H1 (cell line): Measurements from ENCODE around the gene SLC22A3. TPM values are rescaled to one million over a fixed set of nuclear protein-coding genes. Genes with fewer than 3 reads are reported as not detected.
A peak's percentile ranks its signal among the peaks of the same experiment; 100 is the strongest.

Source experiments
- CTCF ChIA-PET: fragments of 300-600 bp; sonication (Branson Sonifier 250); formaldehyde crosslinking; loops from one replicate; lab custom pipeline; 2021; ENCODE audit not compliant: partially characterized antibody; lab: Charles Lee
- POLR2A ChIA-PET: fragments of 300-600 bp; sonication (Branson Sonifier 250); formaldehyde crosslinking; loops from one replicate; lab custom pipeline; 2021; ENCODE audit warnings: inconsistent platforms; ENCODE audit not compliant: partially characterized antibody; lab: Charles Lee
- DNase-seq, 2 experiments: peaks; one replicate each; pipeline versions ENCODE4 v3.0.0 to v3.0.0-alpha.2; 2010 to 2022; ENCODE audit warnings: low spot score in 2 of 2, low read depth in 1 of 2, mixed read lengths in 1 of 2
- FAIRE-seq: peaks from 2 replicates; lab custom pipeline; 2011; peaks lifted over from hg19 to GRCh38; lab: Jason Lieb, UNC
- H2AFZ ChIP-seq: 2 replicates; pipeline ENCODE4 v1.8.1; 2012; ENCODE audit warnings: low read length, inconsistent platforms
- H2AK5ac ChIP-seq: 2 replicates; pipeline ENCODE4 v1.6.1; 2013; ENCODE audit warnings: low read depth, low read length
- H2BK120ac ChIP-seq: replicated peaks from 2 replicates; pipeline ENCODE3; 2013; ENCODE audit warnings: low read depth, low read length, inconsistent platforms
- H2BK12ac ChIP-seq: 2 replicates; pipeline ENCODE4 v1.6.1; 2013; ENCODE audit warnings: low read depth, low read length
- H2BK15ac ChIP-seq: 2 replicates; pipeline ENCODE4 v1.6.1; 2013; ENCODE audit warnings: low read length
- H2BK20ac ChIP-seq: 2 replicates; pipeline ENCODE4 v1.6.1; 2013; ENCODE audit warnings: low read length
- H2BK5ac ChIP-seq: 2 replicates; pipeline ENCODE4 v1.6.1; 2013; ENCODE audit warnings: low read depth, low read length
- H3K14ac ChIP-seq: 2 replicates; pipeline ENCODE4 v1.6.1; 2013; ENCODE audit warnings: inconsistent platforms; ENCODE audit not compliant: insufficient read length
- H3K18ac ChIP-seq: 2 replicates; pipeline ENCODE4 v1.6.1; 2013; ENCODE audit warnings: low read length; ENCODE audit errors: extremely low read depth
- H3K23ac ChIP-seq: 2 replicates; pipeline ENCODE4 v1.6.1; 2013; ENCODE audit warnings: inconsistent platforms; ENCODE audit not compliant: insufficient read length
- H3K23me2 ChIP-seq: 2 replicates; pipeline ENCODE4 v1.6.1; 2013; ENCODE audit warnings: low read depth, low read length
- H3K27ac ChIP-seq: 2 replicates; pipeline ENCODE4 v1.6.1; 2011; ENCODE audit warnings: low read depth, low read length, inconsistent platforms
- H3K27me3 ChIP-seq, 4 experiments: replicated peaks in 1 of 4; 1 replicate in 1 of 4; 2 replicates in 3 of 4; pipeline versions ENCODE4 v1.6.1 to v1.8.1; 2011 to 2013; ENCODE audit warnings: low read length in 3 of 4, mild to moderate bottlenecking in 3 of 4, inconsistent platforms in 2 of 4, mixed read lengths in 2 of 4, moderate library complexity in 1 of 4; ENCODE audit not compliant: control insufficient read depth in 3 of 4, insufficient read depth in 3 of 4; ENCODE audit errors: extremely low read depth in 1 of 4
- H3K36me3 ChIP-seq, 4 experiments: 2 replicates each; pipeline versions ENCODE4 v1.6.1 to v1.8.1; 2011 to 2013; ENCODE audit warnings: mild to moderate bottlenecking in 4 of 4, low read length in 3 of 4, moderate library complexity in 2 of 4, control low read depth in 1 of 4, inconsistent platforms in 1 of 4; ENCODE audit not compliant: insufficient read depth in 4 of 4, control insufficient read depth in 2 of 4
- H3K4ac ChIP-seq: replicated peaks from 2 replicates; pipeline ENCODE3; 2013; ENCODE audit warnings: low read length, low read depth, mixed read lengths, inconsistent platforms; ENCODE audit not compliant: insufficient read length
- H3K4me1 ChIP-seq, 4 experiments: replicated peaks in 1 of 4; 1 replicate in 1 of 4; 2 replicates in 3 of 4; pipeline versions ENCODE4 v1.6.1 to v1.8.1; 2011 to 2013; ENCODE audit warnings: low read length in 3 of 4, inconsistent platforms in 2 of 4, mixed read lengths in 1 of 4; ENCODE audit not compliant: insufficient read depth in 4 of 4, control insufficient read depth in 3 of 4
- H3K4me2 ChIP-seq, 2 experiments: 2 replicates each; pipeline versions ENCODE4 v1.6.1 to v1.8.1; 2011 to 2013; ENCODE audit warnings: low read depth in 2 of 2, low read length in 2 of 2, control low read depth in 1 of 2, inconsistent platforms in 1 of 2, mild to moderate bottlenecking in 1 of 2; ENCODE audit not compliant: insufficient read depth in 1 of 2
- H3K4me3 ChIP-seq, 4 experiments: fragments of 200-600, 300-600 bp in 1 of 4; sonication (generic), shearing (Covaris generic), sonication (Bioruptor Twin) in 1 of 4; 2 replicates each; pipeline versions ENCODE4 v1.5.1 to v1.8.1; 2011 to 2016; ENCODE audit warnings: low read length in 4 of 4, low read depth in 3 of 4, control low read depth in 2 of 4, inconsistent platforms in 2 of 4, mild to moderate bottlenecking in 2 of 4, mixed read lengths in 1 of 4, moderate library complexity in 1 of 4; ENCODE audit not compliant: insufficient read depth in 2 of 4; ENCODE audit errors: extremely low read depth in 1 of 4
- H3K56ac ChIP-seq: replicated peaks from 2 replicates; pipeline ENCODE3; 2013; ENCODE audit warnings: low read depth, mild to moderate bottlenecking, mixed read lengths, low read length, inconsistent platforms; ENCODE audit not compliant: insufficient read length
- H3K79me1 ChIP-seq: 2 replicates; pipeline ENCODE4 v1.6.1; 2013; ENCODE audit warnings: low read depth, low read length, control low read depth
- H3K79me2 ChIP-seq, 2 experiments: 2 replicates each; pipeline versions ENCODE4 v1.6.1 to v1.8.1; 2012 to 2013; ENCODE audit warnings: low read length in 2 of 2, mild to moderate bottlenecking in 2 of 2, inconsistent platforms in 1 of 2; ENCODE audit not compliant: insufficient read depth in 2 of 2, control insufficient read depth in 1 of 2
- H3K9ac ChIP-seq, 4 experiments: replicated peaks in 1 of 4; 1 replicate in 1 of 4; 2 replicates in 3 of 4; pipeline versions ENCODE4 v1.6.1 to v1.8.1; 2011 to 2013; ENCODE audit warnings: low read depth in 3 of 4, low read length in 3 of 4, control low read depth in 2 of 4, mild to moderate bottlenecking in 2 of 4, moderate library complexity in 2 of 4, inconsistent platforms in 1 of 4; ENCODE audit errors: extremely low read depth in 1 of 4
- H3K9me3 ChIP-seq, 2 experiments: 2 replicates each; pipeline versions ENCODE4 v1.6.1 to v1.8.1; 2012 to 2013; ENCODE audit warnings: mild to moderate bottlenecking in 2 of 2, moderate library complexity in 2 of 2, control low read depth in 1 of 2, inconsistent platforms in 1 of 2, low read depth in 1 of 2, low read length in 1 of 2, mixed read lengths in 1 of 2; ENCODE audit not compliant: insufficient read depth in 2 of 2
- H4K20me1 ChIP-seq, 2 experiments: replicated peaks in 1 of 2; 2 replicates each; pipeline versions ENCODE3 to v1.8.1; 2011 to 2013; ENCODE audit warnings: inconsistent platforms in 2 of 2, low read length in 2 of 2, mild to moderate bottlenecking in 1 of 2; ENCODE audit not compliant: insufficient read depth in 2 of 2, control insufficient read depth in 1 of 2
- H4K5ac ChIP-seq: 2 replicates; pipeline ENCODE4 v1.6.1; 2013; ENCODE audit warnings: low read length, low read depth, mixed read lengths, inconsistent platforms; ENCODE audit not compliant: insufficient read length
- H4K8ac ChIP-seq: 2 replicates; pipeline ENCODE4 v1.8.0; 2013; ENCODE audit warnings: mild to moderate bottlenecking, moderate library complexity, low read length, inconsistent platforms; ENCODE audit not compliant: insufficient read depth; ENCODE audit errors: extremely low read depth
- H4K91ac ChIP-seq: replicated peaks from 2 replicates; pipeline ENCODE3; 2013; ENCODE audit warnings: low read length, mixed read lengths, inconsistent platforms; ENCODE audit not compliant: insufficient read length
- BACH1 ChIP-seq: IDR thresholded peaks from 2 replicates; pipeline ENCODE4 v1.6.1; 2012; ENCODE audit warnings: low read length, improper control_type of control experiment
- BCL11A ChIP-seq, 2 experiments: IDR thresholded peaks; one replicate each; pipeline ENCODE4 v1.6.1; 2011; ENCODE audit warnings: low read depth in 2 of 2, low read length in 2 of 2, mild to moderate bottlenecking in 2 of 2
- CHD1 ChIP-seq: IDR thresholded peaks from 2 replicates; pipeline ENCODE4 v1.6.1; 2012; ENCODE audit warnings: low read depth, low read length, improper control_type of control experiment
- EGR1 ChIP-seq: IDR thresholded peaks from 2 replicates; pipeline ENCODE4 v1.6.1; 2011; ENCODE audit warnings: low read depth, low read length, borderline replicate concordance
- GTF2F1 ChIP-seq: IDR thresholded peaks from 2 replicates; pipeline ENCODE4 v1.6.1; 2012; ENCODE audit warnings: low read depth, low read length, improper control_type of control experiment, borderline replicate concordance
- MAFK ChIP-seq: IDR thresholded peaks from 2 replicates; pipeline ENCODE4 v1.6.1; 2012; ENCODE audit warnings: low read depth, mild to moderate bottlenecking, improper control_type of control experiment, low read length
- RXRA ChIP-seq: IDR thresholded peaks from 2 replicates; pipeline ENCODE4 v1.6.1; 2011; ENCODE audit warnings: low read depth, mild to moderate bottlenecking, low read length, moderate library complexity; ENCODE audit not compliant: insufficient read depth
- SAP30 ChIP-seq: fragments of 300-600 bp; sonication (generic); IDR thresholded peaks from 2 replicates; pipeline ENCODE4 v1.7.1; 2012; ENCODE audit warnings: low read length, moderate library complexity, mild to moderate bottlenecking, inconsistent platforms; ENCODE audit not compliant: insufficient read depth, insufficient replicate concordance
- SIRT6 ChIP-seq: IDR thresholded peaks from one replicate; pipeline ENCODE4 v1.7.1; 2012; ENCODE audit warnings: low read length, inconsistent platforms
- SRF ChIP-seq: IDR thresholded peaks from 2 replicates; pipeline ENCODE4 v1.6.1; 2011; ENCODE audit warnings: mild to moderate bottlenecking, low read depth, low read length, moderate library complexity
- TEAD4 ChIP-seq: IDR thresholded peaks from 2 replicates; pipeline ENCODE4 v1.6.1; 2012; ENCODE audit warnings: low read depth, low read length, inconsistent platforms, mixed read lengths
- USF2 ChIP-seq: IDR thresholded peaks from 2 replicates; pipeline ENCODE4 v1.6.1; 2011; ENCODE audit warnings: low read length, improper control_type of control experiment
- WGBS, 2 experiments: shearing (Covaris generic) in 1 of 2; methylation state at CpG; one replicate each; pipeline versions ENCODE4 v1.1.6 to v1.1.7; 2013 to 2015; ENCODE audit warnings: low lambda C conversion rate in 2 of 2, mixed read lengths in 2 of 2, inconsistent platforms in 1 of 2, low coverage in 1 of 2, missing lambda C conversion rate in 1 of 2; ENCODE audit not compliant: insufficient replicate concordance in 2 of 2, insufficient coverage in 1 of 2, insufficient read length in 1 of 2; ENCODE audit errors: extremely low coverage in 1 of 2, missing lambda C conversion rate in 1 of 2; 5-methylcytosine and 5-hydroxymethylcytosine counted together
- polyA plus RNA-seq, 7 experiments: library from polyadenylated mRNA; depleted of rRNA in 3 of 7; stranded (reverse) in 5 of 7; unstranded in 2 of 7; fragments of >200 nt in 5 of 7; fragments of 200-250 nt in 2 of 7; gene quantifications; 1 replicate in 5 of 7; 2 replicates in 1 of 7; 4 replicates in 1 of 7; pipeline versions ENCODE4 v1.2.1 to v1.2.3, GENCODE V29; 2011 to 2013; ENCODE audit warnings: missing spikeins in 2 of 7, mixed read lengths in 2 of 7
- total RNA-seq: library from RNA; stranded (reverse); fragmentation: NEBNext Ultra II Directional; extraction: Animal tissue kit (Norgen Biotek cat#: 25700); gene quantifications from 2 replicates; pipeline ENCODE4 v1.2.1, GENCODE V29; 2021

SLC22A3 gene
- total and polyA plus RNA-seq, 2 of the 8 experiments (the other 6 are each of a cell fraction or from before 2014, with no cell fraction given): 1.0 to 2.9 TPM

GRCh38 chr6:160398674-160399271 lies 50.6 kb downstream of the SLC22A3 start:
- Histone ChIP-seq H2AK5ac (no peak overlapping the region), H4K20me1 (no peaks in the 10 kb centered on the region), H2BK120ac (no peak overlapping the region), H3K27ac (no peak overlapping the region), H3K14ac (no peak overlapping the region), H4K5ac (no peak overlapping the region), H3K36me3 (no peaks in the 10 kb centered on the region), H2BK15ac (no peak overlapping the region), H3K4ac (no peak overlapping the region), H3K4me2 (no peak overlapping the region), H3K9ac (no peak overlapping the region), H3K4me1 (no peaks in the 10 kb centered on the region), H3K79me2 (no peaks in the 10 kb centered on the region), H2AFZ (no peak overlapping the region), H3K4me3 (no peak overlapping the region), H2BK5ac (no peak overlapping the region), H4K8ac (no peak overlapping the region), H4K91ac (no peak overlapping the region), H2BK20ac (no peak overlapping the region), H3K18ac (no peak overlapping the region), H2BK12ac (no peak overlapping the region), H3K23ac (no peak overlapping the region), H3K56ac (no peak overlapping the region), H3K27me3 (no peaks in the 10 kb centered on the region), H3K9me3 (no peaks in the 10 kb centered on the region), H3K23me2 (no peaks in the 10 kb centered on the region), H3K79me1 (no peaks in the 10 kb centered on the region)
- WGBS, 2 experiments: 82% methylated on average over 3 of the region's 3 CpGs; no CpG with 5 or more reads in 1 of the 2 experiments
- FAIRE-seq (no peak), DNase-seq (no peak)
- ChIA-PET POLR2A (no interaction called here), CTCF (interaction anchor here (1.2 kb wide), 1 partner anchor 57 kb away, joined by 6 read pairs; no protein-coding TSS in a partner anchor)
- TF ChIP-seq SAP30 (no peak), BACH1 (peak; percentile 26; the same call in 1 of the 2 replicates), BCL11A (IDR thresholded peaks at IDR 0.05; ENCODE audit: low read depth in 2 of 2, low read length in 2 of 2) (no peak), EGR1 (no peak), USF2 (no peak), CHD1 (no peak), RXRA (no peak), SIRT6 (no peak), TEAD4 (no peak), MAFK (0 out of 2 replicates have a peak, but pooled peaks have one; percentile 27), SRF (no peak), GTF2F1 (no peak)
